ENCODE results near the gene DHX58.

Gene DHX58

GRCh38 chr17:42051645-42052044 is 60.9 kb downstream of the DHX58 start:
- no peak for DNase-seq (ENCODE audit: low read depth)
- no peak overlapping the region for H3K4me3 ChIP-seq (ENCODE audit: low read depth, low read length)
- TF ChIP-seq CTCF (conservative IDR thresholded peaks at IDR 0.05; ENCODE audit: low read depth, low read length) = no peak
